ENCODE results near the gene CCDC97.

Gene CCDC97

DNA sequence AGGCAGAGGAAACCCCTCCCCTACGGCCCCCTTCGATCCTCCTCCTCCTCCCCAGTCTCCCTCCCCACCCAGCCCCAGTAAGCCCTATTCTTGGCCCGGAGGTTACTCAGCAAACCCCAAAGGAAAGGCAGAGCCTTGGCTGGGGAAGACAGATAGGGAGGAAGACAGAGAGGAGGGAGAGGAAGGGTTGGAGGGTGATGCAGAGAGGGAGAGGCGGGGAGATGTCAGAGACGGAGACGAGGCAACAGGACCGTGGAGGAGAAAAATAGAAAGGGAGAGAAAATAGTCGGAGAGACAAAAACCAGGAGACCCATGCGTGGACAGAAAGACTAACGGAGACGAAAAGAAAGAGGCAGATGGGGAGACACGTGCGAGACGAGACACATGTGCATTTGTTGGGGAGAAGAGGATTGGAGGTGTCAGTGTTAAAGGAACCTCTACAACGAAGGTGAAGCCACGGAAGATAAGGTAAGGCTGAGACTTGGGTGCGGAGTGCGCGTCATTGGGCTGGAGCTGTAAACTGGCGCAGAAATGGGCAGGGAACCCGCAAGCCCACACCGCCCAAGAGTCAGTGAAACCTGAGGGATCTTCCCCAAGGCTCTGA lies 40.9 kb downstream of the CCDC97 start:
- in situ Hi-C loops (cut with MboI; ENCODE audit: low sequenced_read_pairs, unreplicated experiment), result no loop called here
- DNase-seq (ENCODE audit: low spot score), result no peak
- no peak for TF ChIP-seq CTCF (IDR thresholded peaks at IDR 0.05; ENCODE audit: borderline replicate concordance, control extremely low read depth, extremely low read depth, insufficient read depth, missing control alignments)

DNA sequence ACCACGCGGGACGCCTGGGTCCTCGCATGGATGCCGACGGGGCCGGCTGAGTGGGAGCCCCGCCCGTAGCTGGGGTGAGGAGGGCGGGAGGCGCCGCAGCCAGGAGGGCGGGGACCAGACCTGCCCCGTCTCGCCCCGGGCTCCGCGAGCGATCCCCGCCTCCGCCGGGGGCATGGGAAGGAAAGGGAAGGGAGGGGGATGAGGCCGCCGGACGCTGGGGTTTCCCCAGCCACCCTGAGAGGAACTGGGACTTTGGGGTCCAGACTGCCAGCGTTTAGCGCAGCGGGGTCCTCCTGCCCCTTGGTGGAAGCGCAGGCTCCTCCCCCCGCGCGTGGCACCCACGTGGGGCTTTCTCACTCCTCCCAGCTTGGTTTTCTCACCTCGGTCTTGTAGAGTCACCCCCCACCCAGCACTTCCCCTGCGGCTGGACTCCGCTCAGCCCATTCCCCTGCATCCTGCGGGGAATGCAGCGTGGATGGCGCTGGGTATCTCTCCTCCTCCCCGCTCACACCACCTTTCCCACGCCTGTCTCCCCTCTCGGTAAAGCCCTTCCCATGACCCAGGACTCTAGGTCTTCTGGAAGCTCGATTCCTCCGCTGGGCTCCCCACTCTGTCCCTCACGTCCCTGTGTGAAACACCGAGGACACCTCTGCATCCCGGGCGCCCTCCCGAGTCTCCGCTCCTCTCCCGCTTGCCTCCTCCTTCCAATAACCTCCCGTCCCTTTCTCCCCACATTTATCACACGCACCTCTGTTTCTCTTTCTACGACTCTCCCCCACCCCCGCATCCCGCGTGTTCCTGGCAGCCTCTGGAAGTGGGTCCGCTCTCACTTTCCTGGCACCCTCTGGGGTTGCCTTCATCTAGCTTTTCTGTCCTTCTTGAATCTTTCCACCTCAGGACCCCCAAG lies 41.6 kb downstream of the CCDC97 start:
- in situ Hi-C loops (cut with MboI; ENCODE audit: low sequenced_read_pairs, unreplicated experiment), result no loop called here
- peak; percentile 87 for DNase-seq (ENCODE audit: low spot score)
- TF ChIP-seq CTCF (IDR thresholded peaks at IDR 0.05; ENCODE audit: borderline replicate concordance, control extremely low read depth, extremely low read depth, insufficient read depth, missing control alignments), result no peak

GRCh38 chr19:41352279-41352608 lies 42.3 kb downstream of the CCDC97 start:
- in situ Hi-C loops (cut with MboI; ENCODE audit: low sequenced_read_pairs, unreplicated experiment), result no loop called here
- no peak for TF ChIP-seq CTCF (IDR thresholded peaks at IDR 0.05; ENCODE audit: borderline replicate concordance, control extremely low read depth, extremely low read depth, insufficient read depth, missing control alignments)
- DNase-seq (ENCODE audit: low spot score), result no peak

- in situ Hi-C loops (cut with MboI; ENCODE audit: low sequenced_read_pairs, unreplicated experiment), result no loop called here
These were observed 42.9 kb downstream of the CCDC97 start for GRCh38 chr19:41352609-41353465.

GRCh38 chr19:41353466-41354342 lies 43.7 kb downstream of the CCDC97 start, which contains the start of gene TGFB1:
TSS of gene TGFB1 (minus strand) at chr19:41353922. CDS start at chr19:41353044, 878 bp downstream.
- peak; percentile 88 for TF ChIP-seq CTCF (IDR thresholded peaks at IDR 0.05; ENCODE audit: borderline replicate concordance, control extremely low read depth, extremely low read depth, insufficient read depth, missing control alignments)
- in situ Hi-C loops (cut with MboI; ENCODE audit: low sequenced_read_pairs, unreplicated experiment), result no loop called here
- peak; percentile 98 for DNase-seq (ENCODE audit: low spot score)

More at GRCh38 chr19:41352609-41353465, 42.9 kb downstream of the CCDC97 start:
- TF ChIP-seq CTCF (IDR thresholded peaks at IDR 0.05; ENCODE audit: borderline replicate concordance, control extremely low read depth, extremely low read depth, insufficient read depth, missing control alignments), result peak; percentile 64
- DNase-seq (ENCODE audit: low spot score), result peak; percentile 85
